Measurements from ENCODE around the gene THAP9.
A peak's percentile ranks its signal among the peaks of the same experiment; 100 is the strongest.
"Not testable (repeated sequence)": the region's sequence is repeated elsewhere in the genome, so short reads cannot be mapped to it uniquely, and the experiment has no call there.

THAP9 gene, protein sequence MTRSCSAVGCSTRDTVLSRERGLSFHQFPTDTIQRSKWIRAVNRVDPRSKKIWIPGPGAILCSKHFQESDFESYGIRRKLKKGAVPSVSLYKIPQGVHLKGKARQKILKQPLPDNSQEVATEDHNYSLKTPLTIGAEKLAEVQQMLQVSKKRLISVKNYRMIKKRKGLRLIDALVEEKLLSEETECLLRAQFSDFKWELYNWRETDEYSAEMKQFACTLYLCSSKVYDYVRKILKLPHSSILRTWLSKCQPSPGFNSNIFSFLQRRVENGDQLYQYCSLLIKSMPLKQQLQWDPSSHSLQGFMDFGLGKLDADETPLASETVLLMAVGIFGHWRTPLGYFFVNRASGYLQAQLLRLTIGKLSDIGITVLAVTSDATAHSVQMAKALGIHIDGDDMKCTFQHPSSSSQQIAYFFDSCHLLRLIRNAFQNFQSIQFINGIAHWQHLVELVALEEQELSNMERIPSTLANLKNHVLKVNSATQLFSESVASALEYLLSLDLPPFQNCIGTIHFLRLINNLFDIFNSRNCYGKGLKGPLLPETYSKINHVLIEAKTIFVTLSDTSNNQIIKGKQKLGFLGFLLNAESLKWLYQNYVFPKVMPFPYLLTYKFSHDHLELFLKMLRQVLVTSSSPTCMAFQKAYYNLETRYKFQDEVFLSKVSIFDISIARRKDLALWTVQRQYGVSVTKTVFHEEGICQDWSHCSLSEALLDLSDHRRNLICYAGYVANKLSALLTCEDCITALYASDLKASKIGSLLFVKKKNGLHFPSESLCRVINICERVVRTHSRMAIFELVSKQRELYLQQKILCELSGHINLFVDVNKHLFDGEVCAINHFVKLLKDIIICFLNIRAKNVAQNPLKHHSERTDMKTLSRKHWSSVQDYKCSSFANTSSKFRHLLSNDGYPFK

DNA sequence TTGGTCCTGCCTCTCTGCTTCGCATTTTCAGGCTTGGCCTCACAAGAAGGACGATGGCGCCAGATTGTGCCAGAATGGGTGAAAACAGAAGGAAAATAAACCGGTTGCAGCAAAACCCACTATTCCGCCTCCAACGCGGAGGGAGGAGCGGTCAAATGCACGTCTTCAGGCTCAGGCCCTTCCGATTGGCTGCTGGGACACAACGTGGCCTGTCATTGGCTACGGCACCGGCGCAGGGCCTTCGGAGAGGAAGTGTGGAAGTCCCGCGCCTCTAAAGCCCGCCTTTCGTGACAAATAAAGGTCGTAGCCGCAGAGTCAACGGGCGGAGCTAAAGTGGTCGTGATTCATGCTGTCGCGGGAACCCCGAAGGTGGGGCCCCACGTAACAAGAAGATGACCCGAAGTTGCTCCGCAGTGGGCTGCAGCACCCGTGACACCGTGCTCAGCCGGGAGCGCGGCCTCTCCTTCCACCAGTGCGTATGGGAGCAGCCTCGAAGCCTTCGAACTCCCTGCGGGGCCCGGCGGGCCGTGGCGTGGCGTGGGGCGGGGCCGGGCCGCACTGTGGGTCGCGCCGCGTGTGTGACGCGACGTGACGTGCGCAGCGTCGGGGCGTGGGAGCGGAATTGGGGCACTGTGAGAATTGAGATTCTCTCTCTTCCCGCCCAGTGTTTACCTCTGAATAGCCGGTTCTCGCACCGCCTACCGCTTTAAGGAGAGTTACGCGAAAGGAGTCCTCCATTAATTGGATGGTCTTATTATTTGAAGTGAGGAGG is at the start of gene THAP9:
THAP9 (plus strand) TSS at position 325 of the 772 bp plus-strand sequence; CDS start at position 393, 68 bp downstream.
- peak; percentile 98 to 99 for DNase-seq (ENCODE audit: low read depth in 2 of 2)

DNA sequence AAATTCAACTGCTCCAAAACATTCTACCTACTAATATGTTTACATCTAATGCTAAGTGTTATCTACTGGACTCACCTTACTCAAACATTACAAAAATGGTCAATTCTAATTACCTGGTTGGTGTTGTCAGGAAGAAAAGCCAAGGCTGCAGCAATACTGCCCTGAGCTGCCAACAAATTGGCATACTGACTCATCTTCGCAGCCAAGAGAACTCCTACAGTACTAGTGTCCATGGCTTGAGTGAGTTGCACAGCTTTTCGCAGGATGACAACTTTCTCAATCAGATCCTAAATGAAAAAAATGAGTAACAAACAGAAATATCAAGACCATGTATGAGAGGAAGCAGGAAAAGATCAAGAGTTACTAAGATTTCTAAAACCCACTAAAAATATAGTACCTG is 49.2 kb upstream of the THAP9 start:
- DNase-seq (ENCODE audit: low read depth in 2 of 2) = no peak

GRCh38 chr4:82851885-82852750 is 48.4 kb upstream of the THAP9 start:
- no peak for DNase-seq (ENCODE audit: low read depth in 2 of 2)

DNA sequence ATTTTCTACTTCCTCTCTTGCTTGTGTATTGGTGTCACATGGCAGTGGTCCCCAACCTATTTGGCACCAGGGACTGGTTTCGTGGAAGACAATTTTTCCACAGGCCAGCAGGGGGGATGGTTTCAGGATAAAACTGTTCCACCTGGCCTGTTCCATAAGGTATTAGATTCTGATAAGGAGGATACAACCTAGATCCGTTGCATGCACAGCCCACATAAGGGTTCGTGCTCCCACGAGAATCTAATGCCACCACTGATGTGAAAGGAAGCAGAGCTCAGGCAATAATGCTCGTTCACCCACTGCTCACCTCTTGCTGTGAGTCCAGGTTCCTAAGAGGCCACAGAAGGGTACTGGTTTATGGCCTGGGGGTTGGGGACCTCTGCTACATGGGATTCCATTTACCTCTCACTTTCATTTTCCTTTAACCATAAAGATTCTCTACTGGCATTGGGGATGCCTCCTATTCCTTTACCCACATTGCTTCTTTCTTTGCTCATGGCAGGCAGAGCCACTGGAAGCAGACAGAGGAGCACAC is 47.7 kb upstream of the THAP9 start:
- no peak for DNase-seq (ENCODE audit: low read depth in 2 of 2)

- not testable (repeated sequence) for DNase-seq (ENCODE audit: low read depth in 2 of 2)
These were observed 40.0 kb upstream of the THAP9 start for GRCh38 chr4:82860487-82860886.

DNA sequence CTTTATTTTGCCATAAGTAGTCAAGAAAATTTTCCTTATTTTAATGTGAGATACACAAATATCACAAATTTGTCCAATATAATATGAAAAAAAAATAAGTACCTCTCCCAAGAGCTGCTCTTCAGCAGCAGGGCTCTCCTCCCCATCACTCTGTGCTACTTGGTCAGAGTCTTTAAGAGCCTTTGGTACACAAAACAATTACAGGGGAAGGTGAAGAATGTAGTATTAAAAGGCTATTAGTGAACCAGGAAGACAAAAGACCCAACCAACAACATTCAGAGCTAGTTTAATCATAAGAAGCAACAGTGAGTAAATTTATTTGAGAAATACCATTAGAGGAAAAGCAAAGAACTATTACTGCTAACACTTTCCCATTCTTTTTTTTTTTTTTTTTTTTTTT is 39.0 kb upstream of the THAP9 start:
- DNase-seq (ENCODE audit: low read depth in 2 of 2) = no peak

GRCh38 chr4:82864336-82864979 is 36.1 kb upstream of the THAP9 start:
- no peak for DNase-seq (ENCODE audit: low read depth in 2 of 2)

GRCh38 chr4:82865592-82865991 is 34.9 kb upstream of the THAP9 start:
- DNase-seq (ENCODE audit: low read depth in 2 of 2) = no peak

DNA sequence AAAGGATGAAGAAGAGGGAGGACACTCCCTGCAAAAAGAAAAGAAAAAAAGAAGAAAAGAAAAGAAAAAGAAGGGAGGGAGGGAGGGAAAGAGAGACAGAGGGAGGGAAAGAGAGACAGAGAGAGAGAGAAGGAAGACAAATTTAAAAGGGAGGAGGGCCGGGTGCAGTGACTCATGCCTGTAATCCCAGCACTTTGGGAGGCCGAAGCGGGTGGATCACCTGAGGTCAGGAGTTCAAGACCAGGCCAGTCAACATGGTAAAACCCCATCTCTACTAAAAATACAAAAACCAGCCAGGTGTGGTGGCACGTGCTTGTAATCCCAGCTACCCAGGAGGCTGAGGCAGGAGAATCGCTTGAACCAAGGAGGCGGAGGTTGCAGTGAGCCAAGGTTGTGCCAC is 34.5 kb upstream of the THAP9 start:
- not testable (repeated sequence) for DNase-seq (ENCODE audit: low read depth in 2 of 2)

DNA sequence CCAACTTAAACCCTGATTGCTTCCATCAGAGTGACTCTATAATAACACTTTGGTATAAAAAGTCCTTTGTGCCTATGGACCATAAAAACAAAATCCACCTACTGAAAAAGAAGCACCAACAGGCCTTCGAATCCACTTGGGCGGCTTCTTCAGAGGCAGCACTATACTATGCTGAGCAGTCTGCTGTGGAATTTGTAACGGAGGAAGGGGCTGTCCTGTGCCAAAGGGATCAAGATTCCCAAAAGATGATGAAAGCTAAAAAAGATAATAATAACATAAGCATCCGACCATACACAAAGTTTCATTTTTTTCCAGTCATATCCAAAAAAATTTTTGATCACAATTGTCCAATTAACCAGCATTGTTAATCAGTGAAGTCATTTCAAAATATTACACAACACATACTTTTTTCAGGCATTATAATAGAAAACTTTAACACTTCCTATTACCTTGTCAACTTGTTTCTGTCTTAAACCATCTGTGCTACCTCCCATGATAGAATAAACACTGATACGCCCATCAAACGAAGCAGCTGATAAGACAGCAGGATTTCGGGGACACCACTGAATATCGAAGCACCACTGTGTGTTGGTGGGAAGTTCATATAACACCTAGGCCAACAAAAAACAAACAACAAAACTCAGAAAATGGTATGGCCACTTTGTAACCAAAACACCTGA is 33.7 kb upstream of the THAP9 start:
- DNase-seq (ENCODE audit: low read depth in 2 of 2) = no peak

DNA sequence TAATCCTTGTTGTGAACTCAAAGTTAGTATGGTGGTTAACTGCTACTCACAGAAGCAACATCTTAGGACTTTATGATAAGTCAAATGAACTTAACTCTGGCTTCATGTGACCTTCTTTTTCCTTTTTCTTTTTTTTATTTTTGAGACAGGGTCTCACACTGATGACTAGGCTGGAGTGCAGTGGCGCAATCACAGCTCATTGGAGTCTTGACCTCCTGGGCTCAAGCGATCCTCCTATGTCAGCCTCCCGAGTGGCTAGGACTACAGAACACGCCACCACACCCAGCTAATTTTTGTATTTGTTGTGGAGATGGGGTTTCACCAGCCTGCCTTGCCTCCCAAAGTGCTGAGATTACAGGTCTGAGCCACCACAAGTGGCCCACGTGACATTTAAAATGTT is 32.0 kb upstream of the THAP9 start:
- DNase-seq (ENCODE audit: low read depth in 2 of 2) = no peak

- no peak for DNase-seq (ENCODE audit: low read depth in 2 of 2)
These were observed 15.1 kb upstream of the THAP9 start for GRCh38 chr4:82885410-82885809.

DNA sequence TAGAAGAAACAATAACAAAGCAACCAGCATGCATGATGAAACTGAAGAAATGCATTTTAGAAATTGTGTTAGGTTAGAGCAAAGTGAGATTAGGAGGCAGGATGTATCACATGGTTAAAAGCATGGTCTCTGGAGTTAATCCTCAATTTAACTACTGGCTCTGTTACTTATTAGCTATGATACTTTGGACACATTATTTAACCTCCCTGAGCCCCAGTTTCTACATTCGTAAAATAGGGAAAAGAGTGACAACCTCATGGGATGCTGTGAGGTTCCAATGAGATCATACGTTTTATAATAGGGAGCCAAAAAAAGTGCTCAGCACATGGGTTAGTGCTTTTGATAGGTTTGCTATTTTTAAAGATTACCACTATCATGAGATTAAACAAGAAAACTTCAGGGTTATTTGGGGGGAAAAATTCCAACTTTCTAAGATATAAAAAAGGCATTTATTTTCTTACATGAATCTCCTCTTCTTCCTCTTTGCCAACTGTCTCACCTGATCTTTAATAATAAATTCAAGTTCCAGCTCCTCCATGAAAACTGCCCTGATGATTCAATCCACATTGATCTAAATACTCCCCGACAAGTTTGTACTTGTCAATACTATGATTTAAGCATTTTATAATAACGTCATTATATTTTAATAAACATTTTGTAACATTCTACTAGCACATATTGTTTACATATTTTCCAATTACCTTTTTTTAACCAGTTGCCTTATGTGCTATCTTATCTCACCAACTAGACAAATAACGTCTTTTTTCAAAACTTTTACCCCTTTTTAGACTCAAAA is 14.2 kb upstream of the THAP9 start:
- DNase-seq (ENCODE audit: low read depth in 2 of 2) = no peak

GRCh38 chr4:82889287-82889686 is 11.2 kb upstream of the THAP9 start:
- no peak for DNase-seq (ENCODE audit: low read depth in 2 of 2)

DNA sequence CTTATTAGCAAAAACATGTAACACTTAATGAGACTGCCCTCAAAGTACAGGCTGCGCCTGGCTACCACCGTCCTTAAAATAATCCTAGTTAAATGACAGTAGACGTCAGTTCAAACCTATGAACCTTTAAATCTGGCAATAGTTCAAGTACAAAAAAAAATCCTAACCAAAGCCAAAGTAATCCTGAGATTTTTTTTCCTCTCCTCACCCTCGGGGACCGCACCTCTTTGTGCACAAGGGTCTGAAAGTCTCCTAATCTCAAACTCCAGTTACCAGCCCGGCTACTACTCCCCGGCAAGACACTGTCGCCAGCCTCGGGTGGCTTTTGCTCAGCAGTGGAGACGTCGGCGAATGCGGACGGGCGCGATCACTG is 10.0 kb upstream of the THAP9 start:
- DNase-seq (ENCODE audit: low read depth in 2 of 2) = no peak

- DNase-seq (ENCODE audit: low read depth in 2 of 2) = peak; percentile 92 to 97
These were observed 9.4 kb upstream of the THAP9 start, which contains the start of gene SEC31A for GRCh38 chr4:82890901-82891706. Gene SEC31A (minus strand): TSS chr4:82891153. CDS start chr4:82881936, 9,217 bp downstream.

DNA sequence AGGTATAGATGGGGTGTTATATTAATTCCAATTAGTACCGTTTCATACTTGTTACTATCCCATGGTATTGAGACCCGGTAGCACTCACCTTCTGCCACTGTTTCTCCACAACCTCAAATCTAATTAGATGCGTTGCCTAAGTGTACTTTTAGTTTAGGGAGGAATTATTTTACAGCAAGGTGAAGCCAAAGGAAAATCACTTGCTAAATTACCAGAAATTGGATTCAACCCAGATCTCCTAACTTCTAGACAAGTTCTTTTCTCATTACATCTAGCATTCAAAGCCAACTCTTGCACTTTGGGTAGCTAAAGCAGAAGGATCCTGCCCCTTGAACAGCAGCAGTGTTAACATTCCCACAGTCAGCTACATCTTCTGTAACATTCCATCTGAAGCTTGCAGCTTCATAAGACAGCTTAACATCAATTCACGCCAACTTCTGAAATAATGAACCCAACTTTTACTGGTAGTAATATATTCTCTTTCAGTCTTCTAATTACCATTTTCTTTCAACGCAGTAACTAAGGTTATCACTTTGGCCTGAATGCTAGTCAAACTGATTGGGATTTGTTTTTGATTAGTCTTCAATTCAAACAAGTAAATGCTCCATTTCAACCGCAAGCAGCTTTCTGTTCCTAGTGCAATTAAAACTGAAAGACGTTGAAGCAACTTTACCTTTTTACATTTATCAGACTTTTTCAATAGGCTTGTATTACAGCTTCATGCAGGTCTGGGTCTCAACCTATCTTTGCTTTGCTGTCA is 8.6 kb upstream of the THAP9 start:
- DNase-seq (ENCODE audit: low read depth in 2 of 2) = no peak
